Astrocyte of the spinal cord (primary cell): ENCODE data around the gene SRCIN1.

Experiments
- DNase-seq: peaks from one replicate; pipeline ENCODE4 v3.0.0; 2011; ENCODE audit warnings: low read depth, low spot score
- H3K4me3 ChIP-seq: 2 replicates; pipeline ENCODE4 v1.5.1; 2011; ENCODE audit warnings: low read depth, mild to moderate bottlenecking, low read length, moderate library complexity
- in situ Hi-C: cut with HindIII; loops from 2 replicates; pipeline ENCODE4 v1.10.0; 2017; ENCODE audit warnings: low sequenced_read_pairs
- TF ChIP-seq, protein P1 (sequence below): IDR thresholded peaks from 2 replicates; pipeline ENCODE4 v1.5.1; 2012; ENCODE audit warnings: low read depth, mild to moderate bottlenecking, low read length, inconsistent platforms

Gene SRCIN1

GRCh38 chr17:38563362-38564253 is 42.1 kb downstream of the SRCIN1 start:
- in situ Hi-C loops, result no loop called here
- H3K4me3 ChIP-seq, result no peak overlapping the region
- TF ChIP-seq, protein P1, sequence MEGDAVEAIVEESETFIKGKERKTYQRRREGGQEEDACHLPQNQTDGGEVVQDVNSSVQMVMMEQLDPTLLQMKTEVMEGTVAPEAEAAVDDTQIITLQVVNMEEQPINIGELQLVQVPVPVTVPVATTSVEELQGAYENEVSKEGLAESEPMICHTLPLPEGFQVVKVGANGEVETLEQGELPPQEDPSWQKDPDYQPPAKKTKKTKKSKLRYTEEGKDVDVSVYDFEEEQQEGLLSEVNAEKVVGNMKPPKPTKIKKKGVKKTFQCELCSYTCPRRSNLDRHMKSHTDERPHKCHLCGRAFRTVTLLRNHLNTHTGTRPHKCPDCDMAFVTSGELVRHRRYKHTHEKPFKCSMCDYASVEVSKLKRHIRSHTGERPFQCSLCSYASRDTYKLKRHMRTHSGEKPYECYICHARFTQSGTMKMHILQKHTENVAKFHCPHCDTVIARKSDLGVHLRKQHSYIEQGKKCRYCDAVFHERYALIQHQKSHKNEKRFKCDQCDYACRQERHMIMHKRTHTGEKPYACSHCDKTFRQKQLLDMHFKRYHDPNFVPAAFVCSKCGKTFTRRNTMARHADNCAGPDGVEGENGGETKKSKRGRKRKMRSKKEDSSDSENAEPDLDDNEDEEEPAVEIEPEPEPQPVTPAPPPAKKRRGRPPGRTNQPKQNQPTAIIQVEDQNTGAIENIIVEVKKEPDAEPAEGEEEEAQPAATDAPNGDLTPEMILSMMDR, result no peak
- no peak for DNase-seq

GRCh38 chr17:38562903-38563302 is 42.8 kb downstream of the SRCIN1 start:
- TF ChIP-seq, protein P1, result no peak
- no peak for DNase-seq
- H3K4me3 ChIP-seq, result no peak overlapping the region
- in situ Hi-C loops, result no loop called here

DNA sequence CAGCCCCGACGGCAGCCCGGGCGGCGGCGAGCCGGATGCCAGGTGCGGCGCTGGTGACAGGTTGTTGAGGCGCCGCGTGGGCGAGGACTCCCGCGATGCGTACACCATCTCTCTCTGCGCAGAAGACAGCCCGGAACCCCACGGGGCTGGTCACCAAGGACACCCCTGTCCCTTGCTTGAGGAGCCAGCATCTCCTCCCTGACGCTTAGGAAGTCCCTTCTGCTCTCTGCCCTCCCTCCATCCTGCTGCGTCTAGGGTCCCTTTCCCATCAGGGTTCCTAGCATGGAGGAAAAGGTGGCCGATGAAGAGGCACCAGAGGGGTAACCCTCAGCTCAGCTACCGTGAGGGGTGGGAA is 43.6 kb downstream of the SRCIN1 start:
- TF ChIP-seq, protein P1, result no peak
- H3K4me3 ChIP-seq, result no peak overlapping the region
- in situ Hi-C loops, result no loop called here
- no peak for DNase-seq

GRCh38 chr17:38561416-38562214 is 44.1 kb downstream of the SRCIN1 start:
- DNase-seq, result no peak
- TF ChIP-seq, protein P1, result no peak
- in situ Hi-C loops, result no loop called here
- no peak overlapping the region for H3K4me3 ChIP-seq

DNA sequence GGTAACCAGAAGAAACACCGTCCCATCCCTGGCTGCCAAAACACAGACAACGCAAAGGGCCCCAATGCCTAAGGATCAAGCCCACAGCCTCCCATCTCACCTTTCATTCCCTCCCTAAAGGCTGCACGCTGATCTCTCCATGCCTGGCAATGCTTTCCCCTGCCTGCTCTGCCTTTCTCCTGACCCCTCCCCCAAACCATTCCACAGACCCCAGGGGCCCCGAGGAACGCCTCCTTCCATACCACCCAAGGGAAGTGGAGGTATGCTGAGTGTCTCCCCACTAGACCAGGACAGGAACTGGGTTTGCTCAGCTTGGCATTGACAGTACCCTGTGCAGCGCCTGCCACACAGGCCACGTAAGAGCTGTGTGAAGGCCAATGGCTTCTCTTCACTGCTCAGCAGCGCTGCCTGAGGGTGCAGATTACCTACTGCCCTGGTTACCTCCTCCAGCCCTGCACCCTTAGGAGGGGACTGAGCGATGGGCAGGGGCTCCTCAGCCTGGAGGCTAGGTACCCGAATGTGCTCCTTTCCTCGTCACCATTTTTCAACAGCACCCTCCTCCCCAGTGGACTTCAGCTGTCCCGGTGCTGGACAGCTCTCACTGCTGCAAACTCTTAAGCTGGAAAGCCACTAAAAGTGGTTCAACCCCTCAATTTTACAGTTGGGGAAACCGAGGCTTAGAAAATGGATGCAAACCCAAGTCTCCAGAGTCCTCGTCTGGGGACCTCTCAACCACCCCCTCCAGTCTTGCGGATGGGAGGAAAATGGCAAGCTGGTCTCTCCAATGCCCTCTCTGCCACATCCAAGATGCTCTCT is 45.0 kb downstream of the SRCIN1 start:
- DNase-seq, result peak; percentile 51
- in situ Hi-C loops, result no loop called here
- TF ChIP-seq, protein P1, result no peak

GRCh38 chr17:38559880-38560230 is 45.9 kb downstream of the SRCIN1 start:
- H3K4me3 ChIP-seq, result no peak overlapping the region
- DNase-seq, result no peak
- in situ Hi-C loops, result no loop called here
- TF ChIP-seq, protein P1, result no peak

More for the DNA sequence above, 45.0 kb downstream of the SRCIN1 start:
- H3K4me3 ChIP-seq, result no peak overlapping the region
